ENCODE data around the gene TOM1L2.
A peak's percentile ranks its signal among the peaks of the same experiment; 100 is the strongest.
"Not testable (repeated sequence)": the region's sequence is repeated elsewhere in the genome, so short reads cannot be mapped to it uniquely, and the experiment has no call there.

TOM1L2 gene

GRCh38 chr17:17810084-17810894 is 161.9 kb downstream of the TOM1L2 start:
- H3K18ac ChIP-seq (ENCODE audit: low read length): peak overlapping the region; percentile 15
- H3K4ac ChIP-seq (ENCODE audit: low read depth, low read length): peak overlapping the region; percentile 29
- H4K8ac ChIP-seq (ENCODE audit: low read depth, low read length): no peak overlapping the region
- H2AK5ac ChIP-seq (ENCODE audit: low read length): no peak overlapping the region
- H3K27ac ChIP-seq (ENCODE audit: low read depth, low read length): peak overlapping the region; percentile 23
- WGBS (ENCODE audit: extremely low coverage, insufficient coverage, low lambda C conversion rate): no CpG with 5 or more reads among the region's 68 CpGs
- no peaks in the 10 kb centered on the region for H3K27me3 ChIP-seq (ENCODE audit: insufficient read depth, low read length, poor library complexity)
- peaks cover 4% of the 10 kb centered on the region for H3K36me3 ChIP-seq (ENCODE audit: control insufficient read depth, insufficient read depth, low read length)
- peak overlapping the region; percentile 29 for H3K4me3 ChIP-seq (ENCODE audit: low read length)
- H4K5ac ChIP-seq (ENCODE audit: low read length): no peak overlapping the region
- no peaks in the 10 kb centered on the region for H3K79me2 ChIP-seq (ENCODE audit: control insufficient read depth, insufficient read depth, low read length)
- no peak overlapping the region for H2BK5ac ChIP-seq (ENCODE audit: low read length)
- peak overlapping the region; percentile 83 for H3K9ac ChIP-seq (ENCODE audit: low read length)
- H3K79me1 ChIP-seq (ENCODE audit: low read length): no peaks in the 10 kb centered on the region
- H3K56ac ChIP-seq (ENCODE audit: low read length): peak overlapping the region; percentile 90
- peak overlapping the region; percentile 100 for H3K23ac ChIP-seq (ENCODE audit: low read length)
- peak; percentile 93 for DNase-seq
- no peak overlapping the region for H2BK15ac ChIP-seq (replicated peaks; ENCODE audit: low read depth)
- H3K4me2 ChIP-seq (ENCODE audit: low read length): peak overlapping the region; percentile 91
- H2BK120ac ChIP-seq (ENCODE audit: low read depth, low read length): no peak overlapping the region
- peaks cover 7% of the 10 kb centered on the region for H3K4me1 ChIP-seq (ENCODE audit: control insufficient read depth, low read depth, low read length)

GRCh38 chr17:17809531-17810083 is 162.6 kb downstream of the TOM1L2 start:
- Histone ChIP-seq H4K8ac (ENCODE audit: low read depth, low read length) (no peak overlapping the region), H3K4ac (ENCODE audit: low read depth, low read length) (peak overlapping the region; percentile 25), H2BK120ac (ENCODE audit: low read depth, low read length) (no peak overlapping the region), H3K9ac (ENCODE audit: low read length) (peak overlapping the region; percentile 83), H2AK5ac (ENCODE audit: low read length) (no peak overlapping the region), H3K56ac (ENCODE audit: low read length) (peak overlapping the region; percentile 86), H3K36me3 (ENCODE audit: control insufficient read depth, insufficient read depth, low read length) (peaks cover 1% of the 10 kb centered on the region), H3K4me2 (ENCODE audit: low read length) (peak overlapping the region; percentile 91), H3K18ac (ENCODE audit: low read length) (peak overlapping the region; percentile 15), H4K5ac (ENCODE audit: low read length) (no peak overlapping the region), H3K4me3 (ENCODE audit: low read length) (no peak overlapping the region), H3K27me3 (ENCODE audit: insufficient read depth, low read length, poor library complexity) (no peaks in the 10 kb centered on the region), H3K4me1 (ENCODE audit: control insufficient read depth, low read depth, low read length) (peaks cover 7% of the 10 kb centered on the region), H2BK15ac (replicated peaks; ENCODE audit: low read depth) (no peak overlapping the region), H3K23ac (ENCODE audit: low read length) (no peak overlapping the region), H3K27ac (ENCODE audit: low read depth, low read length) (no peak overlapping the region), H3K79me1 (ENCODE audit: low read length) (no peaks in the 10 kb centered on the region), H3K79me2 (ENCODE audit: control insufficient read depth, insufficient read depth, low read length) (no peaks in the 10 kb centered on the region), H2BK5ac (ENCODE audit: low read length) (no peak overlapping the region)
- DNase-seq: no peak
- no CpG with 5 or more reads among the region's 52 CpGs for WGBS (ENCODE audit: extremely low coverage, insufficient coverage, low lambda C conversion rate)

DNA sequence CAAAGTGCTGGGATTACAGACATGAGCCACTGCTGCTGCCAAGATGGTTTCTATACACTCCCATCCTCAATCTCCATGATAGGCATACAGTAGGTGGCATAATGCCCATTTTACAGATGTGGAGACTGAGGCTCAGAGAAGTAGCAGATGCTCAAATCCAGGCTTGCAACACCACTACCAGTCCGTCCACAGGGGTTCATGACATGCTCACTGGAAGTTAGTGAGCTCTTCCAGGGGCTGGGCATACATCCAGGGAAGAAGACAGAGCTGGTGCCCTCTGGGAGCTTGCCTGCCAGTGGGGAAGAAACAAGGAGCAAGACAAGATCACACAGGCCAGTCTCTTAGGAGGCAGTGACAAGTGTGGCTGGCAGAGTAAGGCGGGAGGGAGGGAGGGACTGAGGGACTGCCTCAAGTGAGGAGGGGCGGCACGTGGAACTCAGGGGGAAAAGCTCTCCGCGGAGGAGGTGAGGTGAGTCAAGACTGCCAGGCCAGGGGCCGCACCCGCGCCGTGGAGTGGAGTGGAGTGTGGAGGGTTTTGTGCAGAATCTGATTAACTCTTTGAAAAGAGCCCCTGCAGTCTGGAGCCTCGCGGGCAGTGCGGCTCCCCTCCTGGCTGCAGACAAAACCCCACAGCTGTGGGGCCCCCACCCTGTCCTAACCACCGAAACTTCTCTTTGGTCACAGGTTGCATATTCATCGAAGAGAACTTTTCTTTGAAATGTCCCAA is 163.3 kb downstream of the TOM1L2 start:
- no CpG with 5 or more reads among the region's 15 CpGs for WGBS (ENCODE audit: extremely low coverage, insufficient coverage, low lambda C conversion rate)
- Histone ChIP-seq H2BK5ac (ENCODE audit: low read length) (no peak overlapping the region), H3K4me3 (ENCODE audit: low read length) (no peak overlapping the region)

GRCh38 chr17:17808200-17808599 is 164.0 kb downstream of the TOM1L2 start:
- not testable (repeated sequence) for H3K27ac ChIP-seq (ENCODE audit: low read depth, low read length); H3K4me2 ChIP-seq (ENCODE audit: low read length); H2BK5ac ChIP-seq (ENCODE audit: low read length); H4K5ac ChIP-seq (ENCODE audit: low read length); H3K4ac ChIP-seq (ENCODE audit: low read depth, low read length); H3K79me1 ChIP-seq (ENCODE audit: low read length); H3K4me3 ChIP-seq (ENCODE audit: low read length); H3K56ac ChIP-seq (ENCODE audit: low read length); H3K23ac ChIP-seq (ENCODE audit: low read length); H4K8ac ChIP-seq (ENCODE audit: low read depth, low read length); H3K9ac ChIP-seq (ENCODE audit: low read length); H2AK5ac ChIP-seq (ENCODE audit: low read length); H3K79me2 ChIP-seq (ENCODE audit: control insufficient read depth, insufficient read depth, low read length); H3K18ac ChIP-seq (ENCODE audit: low read length); H2BK120ac ChIP-seq (ENCODE audit: low read depth, low read length); H3K27me3 ChIP-seq (ENCODE audit: insufficient read depth, low read length, poor library complexity); H3K4me1 ChIP-seq (ENCODE audit: control insufficient read depth, low read depth, low read length); DNase-seq; H3K36me3 ChIP-seq (ENCODE audit: control insufficient read depth, insufficient read depth, low read length); H2BK15ac ChIP-seq (replicated peaks; ENCODE audit: low read depth)
- WGBS (ENCODE audit: extremely low coverage, insufficient coverage, low lambda C conversion rate): no CpG with 5 or more reads among the region's 5 CpGs

More for the DNA sequence above, 163.3 kb downstream of the TOM1L2 start:
- DNase-seq: peak; percentile 51
- Histone ChIP-seq H3K27me3 (ENCODE audit: insufficient read depth, low read length, poor library complexity) (no peaks in the 10 kb centered on the region), H2BK120ac (ENCODE audit: low read depth, low read length) (no peak overlapping the region), H4K8ac (ENCODE audit: low read depth, low read length) (no peak overlapping the region), H3K27ac (ENCODE audit: low read depth, low read length) (no peak overlapping the region), H3K56ac (ENCODE audit: low read length) (peak overlapping the region; percentile 34), H3K4ac (ENCODE audit: low read depth, low read length) (no peak overlapping the region), H2BK15ac (replicated peaks; ENCODE audit: low read depth) (no peak overlapping the region), H3K4me1 (ENCODE audit: control insufficient read depth, low read depth, low read length) (peaks cover 7% of the 10 kb centered on the region), H3K4me2 (ENCODE audit: low read length) (no peak overlapping the region), H2AK5ac (ENCODE audit: low read length) (no peak overlapping the region), H3K18ac (ENCODE audit: low read length) (peak overlapping the region; percentile 15), H3K23ac (ENCODE audit: low read length) (no peak overlapping the region), H3K36me3 (ENCODE audit: control insufficient read depth, insufficient read depth, low read length) (no peaks in the 10 kb centered on the region), H3K79me1 (ENCODE audit: low read length) (no peaks in the 10 kb centered on the region), H3K79me2 (ENCODE audit: control insufficient read depth, insufficient read depth, low read length) (no peaks in the 10 kb centered on the region), H4K5ac (ENCODE audit: low read length) (no peak overlapping the region), H3K9ac (ENCODE audit: low read length) (peak overlapping the region; percentile 34)

GRCh38 chr17:17807440-17807839 is 164.8 kb downstream of the TOM1L2 start:
- no peak overlapping the region for H3K56ac ChIP-seq (ENCODE audit: low read length)
- H3K4ac ChIP-seq (ENCODE audit: low read depth, low read length): no peak overlapping the region
- H3K4me3 ChIP-seq (ENCODE audit: low read length): no peak overlapping the region
- no peak overlapping the region for H3K9ac ChIP-seq (ENCODE audit: low read length)
- no peak overlapping the region for H4K8ac ChIP-seq (ENCODE audit: low read depth, low read length)
- no peaks in the 10 kb centered on the region for H3K27me3 ChIP-seq (ENCODE audit: insufficient read depth, low read length, poor library complexity)
- H2BK5ac ChIP-seq (ENCODE audit: low read length): no peak overlapping the region
- WGBS (ENCODE audit: extremely low coverage, insufficient coverage, low lambda C conversion rate): no CpG with 5 or more reads among the region's 5 CpGs
- H4K5ac ChIP-seq (ENCODE audit: low read length): no peak overlapping the region
- DNase-seq: no peak
- H3K27ac ChIP-seq (ENCODE audit: low read depth, low read length): no peak overlapping the region
- H3K36me3 ChIP-seq (ENCODE audit: control insufficient read depth, insufficient read depth, low read length): no peaks in the 10 kb centered on the region
- H3K4me1 ChIP-seq (ENCODE audit: control insufficient read depth, low read depth, low read length): peaks cover 7% of the 10 kb centered on the region
- no peaks in the 10 kb centered on the region for H3K79me1 ChIP-seq (ENCODE audit: low read length)
- no peak overlapping the region for H3K4me2 ChIP-seq (ENCODE audit: low read length)
- H3K18ac ChIP-seq (ENCODE audit: low read length): no peak overlapping the region
- no peak overlapping the region for H2BK120ac ChIP-seq (ENCODE audit: low read depth, low read length)
- H3K23ac ChIP-seq (ENCODE audit: low read length): no peak overlapping the region
- H2AK5ac ChIP-seq (ENCODE audit: low read length): no peak overlapping the region
- no peaks in the 10 kb centered on the region for H3K79me2 ChIP-seq (ENCODE audit: control insufficient read depth, insufficient read depth, low read length)
- H2BK15ac ChIP-seq (replicated peaks; ENCODE audit: low read depth): no peak overlapping the region
